Memory B cell (primary cell): ENCODE data around the gene SPIN2A.
"Not testable (repeated sequence)": the region's sequence is repeated elsewhere in the genome, so short reads cannot be mapped to it uniquely, and the experiment has no call there.

Source experiments
- ATAC-seq: fragments of 150-1000 bp; cut with Tn5 transposase; 2 replicates; pipeline ENCODE4 v1.10.0; 2021; ENCODE audit warnings: low read depth, mild to moderate bottlenecking, moderate library complexity
- DNase-seq, 2 donors: peaks; one replicate each; pipeline ENCODE4 v3.0.0; 2022; ENCODE audit warnings: low spot score in 2 of 2
- H3K27ac Mint-ChIP-seq: one replicate; pipeline ENCODE4 v1.8.0; 2022; ENCODE audit warnings: mild to moderate bottlenecking, moderate library complexity, mixed read lengths
- H3K27me3 Mint-ChIP-seq: one replicate; pipeline ENCODE4 v1.8.0; 2022; ENCODE audit warnings: mixed read lengths
- H3K36me3 Mint-ChIP-seq: one replicate; pipeline ENCODE4 v1.8.0; 2022; ENCODE audit warnings: mild to moderate bottlenecking, mixed read lengths
- H3K4me1 Mint-ChIP-seq: one replicate; pipeline ENCODE4 v1.8.0; 2022; ENCODE audit warnings: mixed read lengths
- H3K4me3 Mint-ChIP-seq: one replicate; pipeline ENCODE4 v1.8.0; 2022; ENCODE audit warnings: mild to moderate bottlenecking, moderate library complexity, mixed read lengths
- H3K9me3 Mint-ChIP-seq: one replicate; pipeline ENCODE4 v1.8.0; 2022; ENCODE audit warnings: mixed read lengths

The SPIN2A gene

DNA sequence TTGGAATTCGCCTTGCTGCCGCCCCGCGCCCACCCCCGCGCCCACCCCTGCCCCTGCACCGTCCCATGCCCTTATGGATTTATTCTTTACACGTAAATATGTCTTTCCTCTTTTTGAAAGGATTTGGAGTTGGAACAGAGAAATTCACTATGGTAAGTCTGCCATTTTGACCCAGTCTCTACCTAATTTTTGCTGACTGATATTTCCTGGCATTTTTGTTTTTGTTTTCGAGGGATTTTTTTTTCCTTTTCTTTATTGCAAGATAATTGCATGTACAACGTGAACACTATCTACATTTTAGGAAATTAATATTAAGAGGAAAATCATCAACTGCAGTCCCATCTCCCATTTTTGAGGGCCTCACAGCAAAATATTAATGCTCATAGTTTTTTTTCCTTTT, 15.4 kb downstream of the SPIN2A start:
- H3K36me3 Mint-ChIP-seq = peaks cover 6% of the 10 kb centered on the region
- peak overlapping the region; percentile 92 for H3K27ac Mint-ChIP-seq
- DNase-seq (no peak), ATAC-seq (no peak)
- no peaks in the 10 kb centered on the region for H3K9me3 Mint-ChIP-seq
- peaks cover 23% of the 10 kb centered on the region for H3K4me1 Mint-ChIP-seq
- no peaks in the 10 kb centered on the region for H3K27me3 Mint-ChIP-seq
- peak overlapping the region; percentile 97 for H3K4me3 Mint-ChIP-seq

DNA sequence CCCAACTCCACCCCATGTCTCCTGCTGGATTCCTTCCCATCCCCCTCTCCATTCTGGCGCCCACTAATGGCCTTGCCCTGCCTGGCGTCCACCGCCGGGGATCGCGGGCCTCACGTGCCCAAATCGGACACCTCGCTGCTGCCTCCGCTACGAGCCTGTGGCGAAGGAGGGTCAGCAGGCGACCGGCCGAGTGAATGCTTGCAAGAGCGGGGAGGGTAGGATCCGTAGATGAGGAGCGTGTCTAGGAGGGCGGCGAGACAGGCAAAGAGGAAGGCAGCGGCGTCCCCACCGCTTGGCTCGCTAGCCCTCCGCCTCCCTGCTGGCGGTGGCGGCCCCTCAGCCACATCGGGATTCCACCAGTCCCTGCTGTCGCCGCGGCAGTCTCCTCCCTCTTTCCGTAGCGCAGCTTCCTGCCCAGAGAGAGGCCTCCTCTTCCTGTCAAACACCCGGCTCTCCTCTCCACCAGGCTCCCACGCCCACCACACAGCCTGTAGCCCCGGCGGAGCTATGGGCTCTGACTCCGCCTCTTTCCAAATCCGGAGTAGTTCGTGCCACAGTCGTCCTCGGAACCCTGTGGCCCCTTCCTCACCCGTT, 15.9 kb downstream of the SPIN2A start, which contains the start of gene SPIN2B:
Gene SPIN2B, minus strand, starts transcription at position 387 of the 594 bp plus-strand sequence.
- Mint-ChIP-seq H3K27ac (peak within 1 kb of the TSS; percentile 92), H3K27me3 (no peaks in the 10 kb centered on the region), H3K9me3 (no peaks in the 10 kb centered on the region), H3K4me3 (peak within 1 kb of the TSS; percentile 97), H3K36me3 (peaks cover 6% of the 10 kb centered on the region), H3K4me1 (peaks cover 23% of the 10 kb centered on the region)
- ATAC-seq (peak; percentile 95), DNase-seq (peak; percentile 32 to 48)

DNA sequence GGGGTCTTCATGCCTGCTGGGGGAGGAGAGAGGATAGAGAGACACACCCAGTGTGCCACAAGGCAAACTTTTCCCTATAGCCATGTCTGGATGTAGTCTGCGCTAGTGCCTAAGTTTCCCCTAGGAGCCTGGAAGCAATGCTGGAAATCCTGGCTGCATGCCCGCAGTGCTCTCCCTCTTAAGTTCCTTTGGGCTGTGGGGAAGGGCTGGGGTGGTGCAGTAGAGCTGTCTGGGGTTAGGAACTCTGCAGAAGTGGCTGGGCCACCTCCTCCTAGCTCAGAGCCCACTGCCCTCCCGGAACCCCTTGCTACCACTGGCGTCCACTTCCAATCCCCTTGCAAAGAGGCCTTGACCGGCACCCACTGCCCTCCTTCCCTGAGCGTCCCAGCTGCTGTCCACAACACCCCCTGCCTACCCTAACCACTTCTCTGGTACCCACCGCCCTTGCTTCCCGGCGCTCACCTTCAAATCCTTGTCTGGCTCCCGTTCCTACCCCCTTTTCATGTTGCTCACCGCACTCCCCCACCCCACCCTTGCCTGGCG, 16.5 kb downstream of the SPIN2A start:
- H3K9me3 Mint-ChIP-seq, ATAC-seq: not testable (repeated sequence)

DNA sequence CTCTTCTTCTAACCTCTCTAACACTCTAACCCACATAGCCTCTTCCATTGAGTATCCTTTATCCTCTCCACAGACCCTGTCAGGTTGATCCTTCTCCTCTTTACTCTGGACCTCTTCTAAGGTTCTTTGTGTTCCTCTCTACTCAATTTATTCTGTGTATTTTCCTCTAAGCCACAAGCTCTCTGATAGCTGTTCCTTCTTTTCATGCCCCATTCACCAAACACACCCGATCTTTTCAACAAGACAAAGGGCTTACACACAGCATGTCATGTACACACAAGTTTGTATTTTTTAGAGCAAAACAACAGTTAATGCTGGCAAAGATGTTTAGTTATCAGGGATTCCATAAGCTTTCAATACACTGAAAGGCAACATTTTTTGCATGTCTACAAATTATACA, 17.8 kb downstream of the SPIN2A start:
- Mint-ChIP-seq H3K36me3 (peaks cover 5% of the 10 kb centered on the region), H3K4me3 (no peak overlapping the region), H3K9me3 (no peaks in the 10 kb centered on the region), H3K27me3 (no peaks in the 10 kb centered on the region), H3K4me1 (peaks cover 17% of the 10 kb centered on the region), H3K27ac (peak overlapping the region; percentile 56)
- ATAC-seq (no peak), DNase-seq (no peak)

More for the DNA sequence above, 16.5 kb downstream of the SPIN2A start:
- H3K27me3 Mint-ChIP-seq, DNase-seq, H3K36me3 Mint-ChIP-seq: not testable (repeated sequence)
- H3K27ac Mint-ChIP-seq = peak overlapping the region; percentile 92
- H3K4me3 Mint-ChIP-seq = peak overlapping the region; percentile 97
- peaks cover 23% of the 10 kb centered on the region for H3K4me1 Mint-ChIP-seq

DNA sequence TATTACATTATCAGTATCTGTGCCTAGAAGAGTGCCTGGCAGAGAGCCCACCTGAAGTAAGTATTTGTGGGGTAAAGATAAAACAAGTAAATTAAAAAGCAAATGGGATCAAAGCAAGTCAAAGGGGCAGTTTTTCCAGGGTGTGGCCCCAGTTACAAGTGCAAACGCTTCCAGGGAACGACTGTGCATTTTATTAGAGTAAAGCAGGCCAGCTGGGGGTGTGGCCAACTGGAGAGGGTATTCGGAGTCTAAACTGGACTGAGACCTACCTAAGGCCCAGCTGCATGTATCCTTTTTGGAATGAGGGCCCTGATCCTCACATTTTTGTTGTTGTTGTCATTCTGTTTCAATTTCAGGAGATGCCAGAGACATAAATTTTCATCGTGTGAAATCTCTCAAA, 19.6 kb downstream of the SPIN2A start:
- not testable (repeated sequence) for H3K4me3 Mint-ChIP-seq, H3K9me3 Mint-ChIP-seq, ATAC-seq, H3K27me3 Mint-ChIP-seq, H3K36me3 Mint-ChIP-seq, H3K27ac Mint-ChIP-seq, DNase-seq
- peaks cover 16% of the 10 kb centered on the region for H3K4me1 Mint-ChIP-seq

DNA sequence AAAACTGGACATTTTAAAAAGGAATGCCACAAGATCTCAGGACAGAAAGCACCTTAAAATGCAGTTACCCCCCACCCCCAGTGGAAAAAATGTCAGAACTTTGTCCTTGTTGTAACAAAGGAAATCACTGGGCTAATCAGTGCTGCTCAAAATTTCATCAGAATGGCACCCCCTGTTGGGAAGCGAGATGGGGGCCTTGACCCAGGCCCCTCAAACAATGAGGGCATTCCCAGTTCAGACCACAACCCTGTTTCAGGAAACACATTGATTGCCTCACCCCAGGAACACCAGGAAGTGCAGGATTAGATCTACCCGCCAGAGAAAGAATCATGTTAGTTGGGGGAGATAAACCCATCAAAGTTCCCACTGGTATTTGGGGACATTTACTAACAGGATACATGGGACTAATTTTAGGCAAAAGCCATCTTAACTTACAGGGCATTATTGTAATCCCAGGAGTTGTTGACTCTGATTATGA, 32.2 kb downstream of the SPIN2A start:
- H3K9me3 Mint-ChIP-seq = peaks cover 3% of the 10 kb centered on the region
- DNase-seq = no peak

DNA sequence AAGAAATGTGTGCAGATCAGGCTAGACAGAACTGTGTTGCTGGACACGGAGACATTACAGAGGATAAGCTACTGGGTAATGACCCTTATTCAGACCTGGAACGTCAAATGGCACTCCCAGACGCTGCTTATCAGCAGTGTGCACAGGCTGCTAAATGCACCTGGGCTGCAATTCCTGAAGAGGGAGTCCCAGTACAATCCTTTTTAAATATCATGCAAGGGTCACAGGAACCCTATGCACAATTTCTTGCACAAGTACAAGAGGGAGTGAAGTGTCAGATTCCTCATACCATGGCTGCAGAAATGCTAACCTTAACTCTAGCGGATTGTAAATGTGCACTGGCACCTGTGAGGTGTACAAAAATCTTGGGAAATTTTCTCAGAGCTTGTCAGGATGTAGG, 32.8 kb downstream of the SPIN2A start:
- no peaks in the 10 kb centered on the region for H3K27me3 Mint-ChIP-seq
- peaks cover 28% of the 10 kb centered on the region for H3K36me3 Mint-ChIP-seq
- H3K9me3 Mint-ChIP-seq = peaks cover 3% of the 10 kb centered on the region
- no peak for ATAC-seq
- H3K4me3 Mint-ChIP-seq = no peak overlapping the region
- no peaks in the 10 kb centered on the region for H3K4me1 Mint-ChIP-seq
- DNase-seq = no peak
- no peak overlapping the region for H3K27ac Mint-ChIP-seq

More for the DNA sequence above, 32.2 kb downstream of the SPIN2A start:
- no peaks in the 10 kb centered on the region for H3K27me3 Mint-ChIP-seq
- H3K27ac Mint-ChIP-seq = no peak overlapping the region
- no peaks in the 10 kb centered on the region for H3K4me1 Mint-ChIP-seq
- H3K36me3 Mint-ChIP-seq = peaks cover 25% of the 10 kb centered on the region
- no peak overlapping the region for H3K4me3 Mint-ChIP-seq
- no peak for ATAC-seq

DNA sequence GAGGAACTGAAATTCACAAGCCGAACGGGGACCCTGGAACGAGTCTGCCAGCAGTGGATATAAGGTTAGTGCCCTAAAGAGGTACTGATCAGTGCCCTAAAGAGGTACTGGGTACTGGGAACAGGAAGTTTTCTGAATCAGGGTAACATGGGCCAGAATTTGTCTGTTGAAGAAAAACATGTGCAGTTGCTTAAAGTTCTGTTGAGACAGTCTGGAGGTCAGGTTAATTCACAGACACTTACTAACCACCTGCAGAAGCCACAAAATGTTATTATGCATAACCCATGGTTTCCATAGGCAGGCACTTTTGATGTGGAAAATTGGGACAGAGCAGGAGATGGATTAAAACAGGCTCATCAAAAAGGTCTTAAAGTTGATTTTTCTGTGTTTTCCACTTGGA, 33.7 kb downstream of the SPIN2A start:
- Mint-ChIP-seq H3K4me3 (no peak overlapping the region), H3K27me3 (no peaks in the 10 kb centered on the region), H3K36me3 (peaks cover 33% of the 10 kb centered on the region), H3K9me3 (peaks cover 3% of the 10 kb centered on the region), H3K4me1 (no peaks in the 10 kb centered on the region), H3K27ac (no peak overlapping the region)
- DNase-seq (no peak), ATAC-seq (no peak)

DNA sequence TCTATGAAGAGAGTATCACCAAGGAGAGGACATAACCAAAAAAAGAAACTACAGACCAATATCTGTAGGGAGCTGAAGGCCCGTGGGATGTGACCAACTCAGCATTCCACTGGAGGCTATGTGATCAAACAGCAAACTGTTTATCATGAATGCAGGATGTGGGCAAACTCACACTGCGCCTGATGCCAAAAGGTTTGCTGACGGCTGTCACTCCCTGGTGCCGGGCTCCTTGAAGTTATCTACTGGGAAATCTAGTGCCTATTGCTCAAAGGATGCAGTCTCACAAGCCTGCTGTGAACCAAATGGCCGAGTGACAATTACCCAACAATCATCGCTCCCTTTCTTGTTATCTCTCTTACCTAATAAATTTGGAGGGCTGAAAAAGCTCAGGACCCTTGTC, 34.3 kb downstream of the SPIN2A start:
- H3K36me3 Mint-ChIP-seq = peaks cover 38% of the 10 kb centered on the region
- DNase-seq, ATAC-seq, H3K9me3 Mint-ChIP-seq, H3K4me3 Mint-ChIP-seq, H3K27me3 Mint-ChIP-seq, H3K27ac Mint-ChIP-seq, H3K4me1 Mint-ChIP-seq: not testable (repeated sequence)
